Thyroid gland (tissue), 4 donors: ENCODE measurements around the gene GSG1L2.

Source experiments
- POLR2A ChIP-seq, 2 donors: fragments of 450-650 bp; IDR thresholded peaks; one replicate each; pipeline ENCODE4 v1.6.1; 2017; ENCODE audit warnings: antibody characterized with exemption in 2 of 2, mild to moderate bottlenecking in 2 of 2, moderate library complexity in 1 of 2
- TF ChIP-seq, protein P1 (sequence below), 6 experiments: fragments of 200-600 bp in 3 of 6; fragments of 450-650 bp in 3 of 6; sonication (generic) in 3 of 6; IDR thresholded peaks; one replicate each; pipeline ENCODE4 v1.5.1; 2016 to 2019; ENCODE audit warnings: antibody characterized with exemption in 6 of 6, mild to moderate bottlenecking in 2 of 6, inconsistent platforms in 1 of 6, moderate library complexity in 1 of 6

DNA sequence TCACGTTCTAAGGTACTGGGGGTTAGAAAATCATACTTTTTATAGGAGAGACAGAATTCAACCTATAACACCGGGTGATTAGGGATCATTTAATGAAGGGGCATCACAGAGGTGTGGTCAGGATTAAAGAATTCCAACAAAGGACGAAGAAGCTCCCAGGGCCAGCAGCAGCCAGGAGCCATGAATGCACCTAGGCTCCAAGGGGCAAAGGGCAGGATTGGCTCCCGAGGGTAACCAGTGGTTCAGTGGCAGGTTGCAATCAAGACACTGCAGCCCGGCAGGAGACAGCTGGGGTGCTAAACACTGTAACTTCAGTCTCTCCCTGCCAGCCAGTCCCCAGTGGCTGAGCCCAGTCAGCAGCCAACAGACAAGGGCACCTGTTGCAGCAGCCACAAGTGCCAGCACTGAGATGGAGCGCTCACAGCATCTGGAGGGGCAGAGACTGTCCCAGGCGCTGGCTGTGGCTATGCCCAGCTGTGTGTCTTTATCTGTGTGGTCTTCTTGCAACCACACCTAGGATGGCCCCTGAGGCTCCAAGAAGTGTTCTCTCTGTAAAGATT, 54.4 kb downstream of the GSG1L2 start:
- TF ChIP-seq, protein P1, sequence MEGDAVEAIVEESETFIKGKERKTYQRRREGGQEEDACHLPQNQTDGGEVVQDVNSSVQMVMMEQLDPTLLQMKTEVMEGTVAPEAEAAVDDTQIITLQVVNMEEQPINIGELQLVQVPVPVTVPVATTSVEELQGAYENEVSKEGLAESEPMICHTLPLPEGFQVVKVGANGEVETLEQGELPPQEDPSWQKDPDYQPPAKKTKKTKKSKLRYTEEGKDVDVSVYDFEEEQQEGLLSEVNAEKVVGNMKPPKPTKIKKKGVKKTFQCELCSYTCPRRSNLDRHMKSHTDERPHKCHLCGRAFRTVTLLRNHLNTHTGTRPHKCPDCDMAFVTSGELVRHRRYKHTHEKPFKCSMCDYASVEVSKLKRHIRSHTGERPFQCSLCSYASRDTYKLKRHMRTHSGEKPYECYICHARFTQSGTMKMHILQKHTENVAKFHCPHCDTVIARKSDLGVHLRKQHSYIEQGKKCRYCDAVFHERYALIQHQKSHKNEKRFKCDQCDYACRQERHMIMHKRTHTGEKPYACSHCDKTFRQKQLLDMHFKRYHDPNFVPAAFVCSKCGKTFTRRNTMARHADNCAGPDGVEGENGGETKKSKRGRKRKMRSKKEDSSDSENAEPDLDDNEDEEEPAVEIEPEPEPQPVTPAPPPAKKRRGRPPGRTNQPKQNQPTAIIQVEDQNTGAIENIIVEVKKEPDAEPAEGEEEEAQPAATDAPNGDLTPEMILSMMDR (IDR thresholded peaks at IDR 0.05), result no peak
- no peak for TF ChIP-seq POLR2A (IDR thresholded peaks at IDR 0.05)
